Activated CD4-positive, alpha-beta T cell treated with anti-CD3 and anti-CD28 coated beads, Interleukin-2, Interleukin-4, amounts not matched to agents 100 ng/mL and 50 ng/mL, durations not matched to agents 16 hours and 8 hours (primary cell): ENCODE data around the gene ERBB2.

Experiments
- DNase-seq: peaks from one replicate; pipeline ENCODE4 v3.0.0-alpha.2; 2020; ENCODE audit warnings: low spot score

The ERBB2 gene

DNA sequence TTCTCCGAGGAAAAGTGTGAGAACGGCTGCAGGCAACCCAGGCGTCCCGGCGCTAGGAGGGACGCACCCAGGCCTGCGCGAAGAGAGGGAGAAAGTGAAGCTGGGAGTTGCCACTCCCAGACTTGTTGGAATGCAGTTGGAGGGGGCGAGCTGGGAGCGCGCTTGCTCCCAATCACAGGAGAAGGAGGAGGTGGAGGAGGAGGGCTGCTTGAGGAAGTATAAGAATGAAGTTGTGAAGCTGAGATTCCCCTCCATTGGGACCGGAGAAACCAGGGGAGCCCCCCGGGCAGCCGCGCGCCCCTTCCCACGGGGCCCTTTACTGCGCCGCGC is at the start of gene ERBB2:
TSS of gene ERBB2 (plus strand) at position 247 of the 330 bp plus-strand sequence. CDS start 175 bp downstream, outside the sequence.
- no peak for DNase-seq

DNA sequence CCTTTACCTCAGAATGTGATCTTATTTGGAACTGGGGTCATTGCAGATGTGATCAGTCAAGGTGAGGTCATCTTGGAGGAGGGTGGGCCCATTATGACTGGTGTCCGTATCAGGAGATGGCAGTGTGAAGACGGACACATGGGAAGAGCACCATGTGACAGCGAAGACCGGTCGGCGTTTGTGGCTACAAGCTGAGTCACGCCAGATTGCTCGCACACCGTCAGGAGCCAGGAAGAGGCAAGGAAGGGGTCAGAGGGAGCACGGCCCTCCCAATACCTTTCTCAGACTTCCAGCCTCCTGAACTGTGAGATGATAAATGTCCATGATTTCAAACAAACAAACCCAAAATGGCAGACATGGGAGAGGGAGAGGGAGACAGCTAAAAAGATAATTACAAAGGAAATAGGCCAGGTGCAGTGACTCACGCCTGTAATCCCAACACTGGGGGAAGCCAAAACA is 49.7 kb upstream of the ERBB2 start:
- DNase-seq = no peak

DNA sequence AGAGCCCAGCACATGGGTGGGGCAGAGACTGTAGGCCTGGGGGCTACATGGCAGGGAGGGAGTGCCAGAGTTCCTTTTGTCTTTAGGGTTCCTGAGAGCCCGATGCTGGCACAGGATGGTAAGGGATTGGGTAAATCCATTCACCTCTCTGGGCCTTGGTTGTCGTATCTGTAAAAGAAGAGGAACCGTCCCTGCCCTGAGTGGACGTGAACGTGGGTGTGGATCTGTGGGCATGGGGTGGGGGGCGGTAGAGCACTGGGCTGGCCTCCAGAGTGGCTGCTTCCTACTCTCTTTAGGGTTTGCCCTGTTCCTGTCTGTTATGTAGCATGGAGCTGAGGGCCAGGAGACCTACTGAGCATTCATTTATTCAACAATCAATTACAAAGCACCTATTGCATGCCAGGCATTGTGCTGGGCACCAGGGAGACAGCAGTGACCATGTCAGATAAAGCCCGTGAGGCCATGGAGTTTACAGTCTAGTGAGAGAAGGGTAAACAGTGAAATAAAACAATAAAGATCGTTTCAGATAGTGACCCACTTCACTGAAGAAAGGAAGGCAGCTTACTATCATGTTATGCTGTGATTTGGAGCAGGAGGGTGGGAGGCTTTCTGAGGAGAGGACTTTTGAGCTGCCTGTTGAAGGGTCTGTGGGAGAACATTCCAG is 47.8 kb upstream of the ERBB2 start:
- no peak for DNase-seq

DNA sequence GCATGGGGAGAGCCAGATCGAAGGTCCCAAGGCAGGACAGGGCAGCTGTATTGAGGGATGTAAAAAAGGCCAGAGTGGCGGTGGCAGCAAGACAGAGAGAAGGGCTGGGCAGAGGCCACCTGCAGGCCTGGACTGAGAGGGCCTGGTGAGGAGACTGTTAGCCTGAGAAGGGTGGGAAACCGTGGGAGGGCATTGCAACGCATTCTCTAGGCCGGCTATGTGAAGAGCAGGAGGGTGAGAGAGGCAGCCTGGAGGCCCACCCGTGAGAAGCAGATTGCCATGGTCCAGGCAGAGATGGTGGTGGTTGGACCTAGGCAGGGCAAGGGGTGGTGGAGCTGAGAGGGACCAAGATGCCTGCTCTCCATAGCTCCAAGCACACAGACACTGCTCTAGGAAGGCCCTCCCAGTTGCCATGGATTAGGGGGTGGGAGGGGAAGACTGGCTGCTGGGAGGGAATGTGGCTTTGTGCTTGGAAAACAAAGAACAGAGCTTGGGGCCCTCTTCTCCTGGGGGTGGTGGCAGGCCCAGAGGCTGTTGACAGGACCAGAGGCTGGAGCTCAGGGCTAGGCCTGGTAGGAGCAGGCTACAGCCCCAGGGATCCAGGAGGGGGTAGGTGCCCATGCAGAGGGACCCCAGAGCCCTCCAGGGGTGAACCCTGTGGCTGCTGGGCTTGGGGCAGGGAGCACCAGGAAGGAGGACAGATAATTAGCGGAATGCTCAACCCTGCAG is 47.1 kb upstream of the ERBB2 start:
- DNase-seq = no peak

DNA sequence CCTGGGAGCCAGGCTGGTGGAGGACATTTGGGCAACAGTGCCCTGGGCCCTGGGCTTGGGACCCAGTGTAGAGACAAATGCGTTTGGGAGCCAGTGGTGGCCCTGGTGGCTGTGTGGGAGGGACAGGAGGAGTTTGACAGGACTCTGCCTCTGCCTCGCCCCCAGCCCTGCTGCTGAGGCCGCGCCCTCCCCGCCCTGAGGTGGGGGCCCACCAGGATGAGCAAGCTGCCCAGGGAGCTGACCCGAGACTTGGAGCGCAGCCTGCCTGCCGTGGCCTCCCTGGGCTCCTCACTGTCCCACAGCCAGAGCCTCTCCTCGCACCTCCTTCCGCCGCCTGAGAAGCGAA is 46.6 kb upstream of the ERBB2 start:
- DNase-seq = no peak

DNA sequence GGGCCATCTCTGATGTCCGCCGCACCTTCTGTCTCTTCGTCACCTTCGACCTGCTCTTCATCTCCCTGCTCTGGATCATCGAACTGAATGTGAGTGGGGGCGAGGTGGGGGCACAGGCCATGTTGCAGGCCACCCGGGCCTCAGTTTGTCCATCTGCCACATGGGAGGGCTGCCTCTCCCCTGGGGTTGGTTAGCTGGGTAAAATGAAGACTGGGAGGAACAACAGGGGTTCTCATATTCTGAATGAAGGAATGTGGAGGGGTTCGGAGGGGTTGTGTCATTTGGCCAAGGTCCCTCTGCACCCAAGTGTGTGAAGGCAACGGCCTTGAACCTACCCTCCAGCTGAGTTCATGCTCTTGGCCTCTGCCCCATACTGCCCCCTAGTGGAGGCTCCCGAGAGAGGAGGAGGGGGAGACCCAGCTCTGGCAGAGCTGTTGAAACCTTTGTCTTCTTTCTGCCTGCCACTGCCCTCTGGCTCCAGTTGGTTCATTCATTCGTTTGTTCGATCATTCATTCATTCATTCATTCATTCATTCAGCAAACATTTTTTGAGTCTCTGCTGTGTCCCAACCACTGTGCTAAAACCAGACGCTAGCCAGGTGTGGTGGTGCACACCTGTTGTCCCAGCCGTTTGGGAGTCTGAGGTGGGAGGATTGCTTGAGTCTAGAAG is 46.1 kb upstream of the ERBB2 start:
- DNase-seq = peak; percentile 82

DNA sequence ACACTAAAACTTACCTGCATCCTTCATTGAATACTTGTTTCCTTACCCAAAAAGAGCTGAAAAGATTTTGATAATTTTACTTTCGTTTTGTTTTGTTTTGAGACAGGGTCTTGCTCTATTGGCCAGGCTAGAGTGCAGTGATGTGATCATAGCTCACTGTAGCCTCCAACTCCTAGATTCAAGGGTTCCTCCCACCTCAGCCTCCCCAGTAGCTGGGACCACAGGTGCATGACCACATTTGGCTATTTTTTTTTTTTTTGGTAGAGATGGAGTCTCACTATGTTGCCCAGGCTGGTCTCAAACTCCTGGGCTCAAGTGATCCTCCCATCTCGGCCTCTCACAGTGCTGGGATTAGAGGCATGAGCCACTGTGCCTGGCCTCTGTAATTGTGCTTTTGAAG is 44.8 kb upstream of the ERBB2 start:
- no peak for DNase-seq

DNA sequence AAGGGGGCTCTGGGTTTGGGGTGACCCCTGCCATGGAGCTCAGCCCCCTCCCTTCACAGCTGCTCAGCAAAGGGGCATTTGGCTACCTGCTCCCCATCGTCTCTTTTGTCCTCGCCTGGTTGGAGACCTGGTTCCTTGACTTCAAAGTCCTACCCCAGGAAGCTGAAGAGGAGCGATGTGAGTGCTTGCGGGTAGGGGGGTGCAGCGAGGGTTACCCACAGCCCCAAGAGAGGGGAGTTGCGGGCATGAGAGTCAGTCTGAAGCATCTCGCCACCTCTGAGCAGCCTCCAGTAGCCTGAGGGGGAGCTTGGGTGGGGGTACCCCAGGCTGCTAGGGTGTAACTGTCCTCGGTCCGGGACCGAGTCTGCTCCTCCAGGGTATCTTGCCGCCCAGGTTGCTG is 41.5 kb upstream of the ERBB2 start:
- no peak for DNase-seq

DNA sequence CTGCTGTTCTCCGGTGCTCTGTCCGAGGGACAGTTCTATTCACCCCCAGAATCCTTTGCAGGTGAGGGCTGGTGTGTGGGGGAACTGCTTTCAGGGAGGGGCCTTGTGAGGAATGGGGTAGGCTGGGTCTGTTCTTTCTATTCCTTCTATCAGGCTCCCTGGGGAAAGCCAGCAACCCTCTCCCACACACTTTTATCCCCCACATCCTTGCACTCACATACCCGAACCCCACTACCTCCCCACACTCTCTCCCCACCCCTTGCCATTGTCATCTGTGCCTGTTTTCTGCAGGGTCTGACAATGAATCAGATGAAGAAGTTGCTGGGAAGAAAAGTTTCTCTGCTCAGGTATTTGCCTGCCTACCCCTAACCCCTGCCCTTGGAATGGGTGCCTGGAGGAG is 41.1 kb upstream of the ERBB2 start:
- no peak for DNase-seq

DNA sequence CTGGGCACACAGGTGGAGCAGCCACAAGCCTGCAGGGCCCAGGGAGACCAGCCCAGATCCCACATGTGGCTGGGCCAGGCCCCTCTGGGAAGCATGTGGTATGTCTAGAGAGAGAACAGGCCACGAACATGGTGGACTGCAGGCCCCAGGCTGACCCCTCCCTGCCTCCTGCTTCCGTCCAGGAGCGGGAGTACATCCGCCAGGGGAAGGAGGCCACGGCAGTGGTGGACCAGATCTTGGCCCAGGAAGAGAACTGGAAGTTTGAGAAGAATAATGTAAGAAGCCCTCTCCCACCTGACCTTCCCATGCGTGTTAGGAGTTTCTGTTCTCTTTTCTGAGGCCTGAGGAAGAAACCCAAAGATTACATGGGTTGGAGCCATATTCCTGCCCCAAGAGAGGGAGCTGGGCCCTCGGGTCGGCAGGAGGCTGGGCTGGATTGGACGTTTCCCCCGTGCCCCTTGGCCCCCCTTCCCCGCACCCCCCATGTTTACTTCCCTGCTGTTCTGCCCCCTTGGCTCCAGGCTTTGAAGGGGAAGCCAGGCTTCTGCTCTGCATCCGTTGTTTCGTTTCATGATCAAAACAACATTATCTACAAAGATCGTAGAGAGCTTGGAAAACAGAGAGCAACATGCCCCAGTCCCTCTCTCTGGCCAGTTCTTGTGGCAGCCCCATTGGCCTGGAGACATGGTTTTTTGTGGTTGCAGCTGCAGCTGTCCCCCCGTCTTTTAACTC is 40.4 kb upstream of the ERBB2 start:
- no peak for DNase-seq

DNA sequence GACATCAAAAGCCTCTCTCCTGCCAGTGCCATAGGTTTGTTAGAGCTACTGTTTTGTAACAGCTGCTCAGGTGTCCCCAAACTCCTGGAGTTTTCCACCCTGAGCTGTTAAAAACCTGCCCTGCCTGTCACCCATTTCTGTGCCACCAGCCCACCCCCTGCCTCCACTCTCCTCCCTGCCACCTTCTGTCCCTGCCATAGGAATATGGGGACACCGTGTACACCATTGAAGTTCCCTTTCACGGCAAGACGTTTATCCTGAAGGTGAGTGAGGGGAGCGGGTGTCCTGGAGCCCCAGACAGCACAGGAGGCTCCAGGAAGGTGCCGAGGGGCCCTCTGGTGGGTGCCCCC is 39.9 kb upstream of the ERBB2 start:
- no peak for DNase-seq

DNA sequence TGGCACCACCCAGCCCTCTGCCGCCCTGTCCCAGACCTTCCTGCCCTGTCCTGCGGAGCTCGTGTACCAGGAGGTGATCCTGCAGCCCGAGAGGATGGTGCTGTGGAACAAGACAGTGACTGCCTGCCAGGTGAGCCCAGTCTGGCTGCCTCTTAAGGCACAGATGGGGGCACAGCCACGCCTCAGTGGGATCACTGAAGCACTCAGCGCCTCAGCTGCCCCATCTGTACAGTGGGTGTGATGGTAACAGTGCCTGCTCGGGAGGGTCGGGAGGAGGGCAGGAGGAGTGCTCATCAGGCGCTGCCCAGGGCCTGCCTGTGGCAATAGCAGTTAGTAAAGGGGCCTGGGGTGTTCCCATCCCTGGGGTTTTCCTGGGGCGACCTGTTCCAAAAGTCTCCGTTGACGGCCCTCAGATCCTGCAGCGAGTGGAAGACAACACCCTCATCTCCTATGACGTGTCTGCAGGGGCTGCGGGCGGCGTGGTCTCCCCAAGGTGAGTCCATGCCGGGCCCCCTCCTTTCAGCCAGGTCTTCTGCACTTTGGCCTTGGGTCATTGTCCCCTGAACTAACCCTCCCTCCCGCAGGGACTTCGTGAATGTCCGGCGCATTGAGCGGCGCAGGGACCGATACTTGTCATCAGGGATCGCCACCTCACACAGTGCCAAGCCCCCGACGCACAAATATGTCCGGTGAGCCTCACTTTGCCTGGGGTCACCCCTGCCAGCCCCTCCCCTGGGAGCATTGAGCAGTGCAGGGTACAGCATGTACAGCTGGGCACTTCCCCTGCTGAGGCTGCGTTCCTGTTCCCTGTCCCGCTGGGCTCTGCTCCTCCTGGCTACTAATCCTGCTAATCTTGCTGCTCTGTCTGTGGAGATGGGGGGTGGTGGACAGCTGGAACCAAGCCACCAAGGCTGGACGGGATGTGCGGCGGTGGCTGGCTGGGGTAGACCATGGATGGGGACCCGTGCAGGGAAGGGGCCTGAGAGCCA is 39.2 kb upstream of the ERBB2 start:
- no peak for DNase-seq

DNA sequence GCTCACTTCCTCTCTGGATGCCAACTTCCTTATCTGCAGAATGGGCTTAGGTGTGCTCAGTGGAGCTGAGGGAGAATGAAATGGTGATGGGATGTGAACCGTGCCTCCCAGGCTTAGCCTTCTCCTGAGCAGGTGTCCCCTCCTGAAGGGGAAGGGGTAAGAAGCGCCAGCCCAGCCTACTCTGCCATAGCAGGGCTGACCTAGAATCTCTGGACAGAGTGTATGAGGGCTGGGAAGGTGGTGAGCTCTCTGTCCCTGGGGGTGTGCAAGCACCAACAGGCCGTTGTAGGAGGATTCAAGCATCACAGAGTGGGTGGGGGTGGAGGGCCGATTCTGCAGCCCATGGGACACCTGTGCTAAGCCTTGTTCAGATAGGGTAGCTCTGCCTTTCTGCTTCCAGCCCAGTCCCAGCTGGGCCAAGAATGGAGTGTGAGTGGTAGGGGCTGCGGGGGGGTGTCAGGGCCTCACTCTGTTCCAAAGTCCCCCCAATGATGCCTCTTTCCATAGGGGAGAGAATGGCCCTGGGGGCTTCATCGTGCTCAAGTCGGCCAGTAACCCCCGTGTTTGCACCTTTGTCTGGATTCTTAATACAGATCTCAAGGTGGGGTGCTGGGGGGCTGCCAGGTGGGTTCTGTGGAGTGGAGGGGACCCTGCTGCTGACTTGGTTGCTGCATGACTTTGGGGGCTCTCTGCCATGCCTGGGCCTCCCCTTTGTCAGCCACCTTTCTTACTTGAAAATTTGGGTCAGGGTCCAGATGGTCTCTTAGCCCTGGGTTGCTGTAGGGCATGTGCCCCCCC is 37.9 kb upstream of the ERBB2 start:
- DNase-seq = no peak

DNA sequence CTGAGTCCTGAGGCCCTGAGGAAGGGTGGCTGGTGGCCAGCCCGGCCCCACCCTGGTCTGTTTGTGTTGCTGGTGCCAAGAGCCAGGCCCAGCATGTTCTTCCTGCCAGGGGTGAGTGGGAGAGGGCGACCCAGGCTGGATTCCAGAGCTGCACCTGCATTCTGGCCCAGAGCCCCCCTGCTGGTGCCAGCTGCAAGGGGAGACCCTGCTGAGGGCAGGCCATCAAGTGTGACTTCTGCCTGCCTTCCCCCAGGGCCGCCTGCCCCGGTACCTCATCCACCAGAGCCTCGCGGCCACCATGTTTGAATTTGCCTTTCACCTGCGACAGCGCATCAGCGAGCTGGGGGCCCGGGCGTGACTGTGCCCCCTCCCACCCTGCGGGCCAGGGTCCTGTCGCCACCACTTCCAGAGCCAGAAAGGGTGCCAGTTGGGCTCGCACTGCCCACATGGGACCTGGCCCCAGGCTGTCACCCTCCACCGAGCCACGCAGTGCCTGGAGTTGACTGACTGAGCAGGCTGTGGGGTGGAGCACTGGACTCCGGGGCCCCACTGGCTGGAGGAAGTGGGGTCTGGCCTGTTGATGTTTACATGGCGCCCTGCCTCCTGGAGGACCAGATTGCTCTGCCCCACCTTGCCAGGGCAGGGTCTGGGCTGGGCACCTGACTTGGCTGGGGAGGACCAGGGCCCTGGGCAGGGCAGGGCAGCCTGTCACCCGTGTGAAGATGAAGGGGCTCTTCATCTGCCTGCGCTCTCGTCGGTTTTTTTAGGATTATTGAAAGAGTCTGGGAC is 37.1 kb upstream of the ERBB2 start:
- DNase-seq = no peak

DNA sequence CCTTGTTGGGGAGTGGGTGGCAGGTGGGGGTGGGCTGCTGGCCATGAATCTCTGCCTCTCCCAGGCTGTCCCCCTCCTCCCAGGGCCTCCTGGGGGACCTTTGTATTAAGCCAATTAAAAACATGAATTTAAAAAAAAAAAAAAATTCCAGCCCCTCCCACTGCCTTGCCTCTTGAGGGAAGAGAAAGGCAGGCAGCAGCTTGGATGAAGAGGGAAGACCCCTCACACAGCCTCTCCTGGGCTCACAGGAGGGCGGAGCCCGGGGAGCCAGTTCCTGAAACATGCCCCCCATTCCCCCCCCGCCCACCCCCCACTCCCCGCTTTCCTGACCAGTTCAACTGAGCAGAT is 36.5 kb upstream of the ERBB2 start:
- DNase-seq = no peak

DNA sequence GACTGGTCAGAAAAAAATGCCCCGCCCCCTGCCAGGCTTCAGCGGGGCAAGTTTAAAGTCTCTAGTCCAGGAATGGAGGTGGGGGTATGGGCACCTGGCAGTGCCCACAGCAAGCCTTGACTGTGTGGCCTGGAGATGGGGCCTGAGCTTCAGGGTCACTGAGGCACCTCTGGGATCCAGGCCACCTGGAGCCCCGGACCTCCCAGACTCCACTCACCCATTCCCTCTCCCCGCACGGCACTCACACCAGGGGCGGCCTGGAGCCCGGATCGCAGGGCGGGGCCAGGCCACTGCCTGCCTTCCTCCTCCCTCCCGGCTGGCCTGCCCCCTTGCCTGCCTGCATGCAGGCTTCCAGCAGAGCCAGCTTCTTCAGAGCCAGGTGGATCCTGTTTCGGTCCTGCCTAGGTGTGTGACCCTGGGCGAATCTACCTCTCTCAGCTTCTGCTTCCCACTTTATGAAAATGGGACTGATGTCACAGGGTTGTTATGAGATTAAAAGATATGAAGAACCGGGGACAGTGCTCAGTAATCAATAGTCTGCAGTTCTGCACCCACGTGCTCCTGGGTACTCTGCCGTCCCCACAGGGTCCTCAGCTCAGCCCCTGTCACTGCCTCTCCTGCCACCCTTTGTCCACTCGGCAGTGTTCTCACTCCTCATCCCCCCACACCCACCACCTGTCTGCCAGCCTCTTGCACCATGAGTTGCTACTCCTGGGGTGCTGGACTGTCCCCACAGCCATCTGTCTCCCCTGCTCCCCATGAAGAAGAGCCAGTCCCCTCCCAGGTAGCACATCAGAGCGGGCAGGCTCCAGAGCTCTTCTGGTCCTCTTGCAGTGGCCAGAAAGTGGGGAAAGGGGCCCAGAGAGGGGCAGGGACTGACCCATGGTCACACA is 35.9 kb upstream of the ERBB2 start:
- DNase-seq = no peak

DNA sequence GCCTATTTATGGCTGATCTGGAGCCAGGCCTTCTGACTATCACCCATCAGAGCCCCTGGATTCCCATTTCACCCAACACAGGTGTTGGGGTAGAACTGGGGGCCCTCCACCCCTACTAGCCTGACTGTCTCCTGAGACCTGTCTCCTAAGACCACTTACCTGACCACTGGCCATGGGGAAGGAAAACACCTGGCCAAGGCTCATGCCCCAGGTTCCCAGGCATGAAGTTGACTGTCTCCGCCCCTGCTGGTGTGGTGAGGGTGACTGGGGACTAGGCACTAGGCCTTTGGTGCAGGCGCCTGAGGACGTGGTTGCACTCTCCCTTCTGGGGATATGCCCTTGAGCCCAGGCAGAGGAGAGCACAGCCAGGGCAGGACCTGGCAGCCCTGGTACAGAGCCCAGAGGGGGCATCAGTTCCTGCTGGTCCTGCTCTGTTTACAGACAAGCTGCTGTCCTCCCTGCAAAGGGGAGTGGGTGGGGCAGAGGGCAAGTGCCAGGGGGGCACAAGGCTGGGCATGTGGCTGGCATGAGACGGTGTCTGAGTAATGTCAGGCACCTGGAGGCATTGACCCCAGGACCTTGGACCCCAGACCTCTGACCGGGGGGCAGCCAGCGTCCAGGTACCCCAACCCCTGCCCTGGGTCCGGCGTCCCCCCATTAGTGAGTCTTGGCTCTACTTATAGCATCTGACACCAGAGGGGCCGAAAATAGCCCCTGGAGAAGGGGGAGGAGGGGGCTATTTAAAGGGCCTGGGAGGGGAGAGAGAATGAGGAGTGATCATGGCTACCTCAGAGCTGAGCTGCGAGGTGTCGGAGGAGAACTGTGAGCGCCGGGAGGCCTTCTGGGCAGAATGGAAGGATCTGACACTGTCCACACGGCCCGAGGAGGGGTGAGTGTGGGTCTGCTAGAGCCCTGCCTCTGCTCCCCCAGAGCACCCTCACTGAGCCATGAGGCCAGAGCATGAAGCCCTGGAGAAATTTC is 35.0 kb upstream of the ERBB2 start, which contains the start of gene TCAP:
TSS of gene TCAP (plus strand) at position 769 of the 981 bp plus-strand sequence. CDS start at position 780, 11 bp downstream.
- DNase-seq = no peak
